ENCODE measurements around the gene SPIN1. TPM values are rescaled to one million over a fixed set of nuclear protein-coding genes. Genes with fewer than 3 reads are reported as not detected.

Gene SPIN1
- total RNA-seq, 1 donor from 2014 or later = 57.4 TPM

DNA sequence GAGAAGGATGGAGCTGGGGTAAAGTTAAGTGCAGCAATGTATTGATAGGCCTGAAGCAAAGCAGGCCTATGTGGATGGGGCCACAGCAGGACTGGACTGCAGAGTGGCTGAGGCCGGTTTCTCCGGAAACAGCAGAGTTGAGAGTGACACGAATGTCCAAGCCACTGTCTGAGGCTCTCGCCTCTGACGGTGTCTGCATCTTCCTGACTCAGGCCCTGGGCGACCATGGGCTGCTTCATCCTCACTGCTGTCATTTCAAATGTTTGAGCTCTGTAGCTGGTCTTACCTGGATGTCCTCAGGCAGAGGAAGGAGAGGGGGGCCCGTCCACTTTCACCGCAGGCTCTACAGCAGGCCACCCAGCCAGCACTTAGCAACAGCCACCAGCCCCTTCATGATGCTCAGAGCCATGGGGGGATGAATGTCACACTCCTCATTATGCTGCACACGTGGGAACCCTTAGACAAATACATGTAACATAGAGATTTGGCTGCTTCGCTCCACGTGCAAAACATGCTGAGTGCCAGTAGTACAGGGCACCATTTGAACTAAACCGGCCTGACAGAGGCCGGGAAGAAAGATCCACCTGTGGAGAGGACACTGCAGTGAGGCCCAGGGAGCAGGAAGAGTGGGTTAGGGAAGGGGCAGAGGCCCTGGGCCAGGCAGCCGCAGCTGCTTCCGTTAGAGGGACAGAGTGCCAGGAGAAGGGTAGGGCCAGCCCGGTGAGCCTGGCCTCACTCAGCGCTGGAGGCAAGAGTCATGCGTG is 115.0 kb downstream of the SPIN1 start:
- no peak for TF ChIP-seq CTCF (conservative IDR thresholded peaks at IDR 0.05; ENCODE audit: low read depth, low read length)
- no peak overlapping the region for H3K4me3 ChIP-seq (ENCODE audit: low read depth, low read length)
- no peak for DNase-seq (ENCODE audit: low read depth)

- no peak for TF ChIP-seq CTCF (conservative IDR thresholded peaks at IDR 0.05; ENCODE audit: low read depth, low read length)
- no peak overlapping the region for H3K4me3 ChIP-seq (ENCODE audit: low read depth, low read length)
- DNase-seq (ENCODE audit: low read depth) = no peak
Measured at GRCh38 chr9:88503845-88504764, 115.9 kb downstream of the SPIN1 start.

DNA sequence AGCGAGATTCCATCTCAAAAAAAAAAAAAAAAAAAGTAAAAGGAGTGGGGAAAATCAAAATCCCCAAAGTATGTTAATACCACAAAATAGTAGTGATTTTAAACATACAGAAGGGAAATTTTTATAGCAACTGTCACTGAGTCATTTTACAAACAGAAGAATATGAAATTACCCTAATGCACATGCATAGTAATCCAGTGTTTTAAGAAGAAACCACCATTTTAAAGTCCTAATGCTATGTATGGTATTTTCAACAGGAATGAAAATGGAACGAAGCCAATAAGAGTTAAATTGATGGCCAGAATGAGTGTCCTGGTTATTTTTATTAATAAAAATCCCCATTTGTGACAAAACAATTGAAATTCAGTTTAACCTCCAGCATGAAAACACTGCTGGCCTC is 120.1 kb downstream of the SPIN1 start:
- TF ChIP-seq CTCF (conservative IDR thresholded peaks at IDR 0.05; ENCODE audit: low read depth, low read length) = no peak
- no peak for DNase-seq (ENCODE audit: low read depth)
- H3K4me3 ChIP-seq (ENCODE audit: low read depth, low read length) = no peak overlapping the region

- H3K4me3 ChIP-seq (ENCODE audit: low read depth, low read length) = no peak overlapping the region
- no peak for DNase-seq (ENCODE audit: low read depth)
- no peak for TF ChIP-seq CTCF (conservative IDR thresholded peaks at IDR 0.05; ENCODE audit: low read depth, low read length)
Measured at GRCh38 chr9:88511906-88512305, 123.7 kb downstream of the SPIN1 start.

- no peak for TF ChIP-seq CTCF (conservative IDR thresholded peaks at IDR 0.05; ENCODE audit: low read depth, low read length)
- no peak for DNase-seq (ENCODE audit: low read depth)
- no peak overlapping the region for H3K4me3 ChIP-seq (ENCODE audit: low read depth, low read length)
Measured at GRCh38 chr9:88514247-88514646, 126.0 kb downstream of the SPIN1 start.

DNA sequence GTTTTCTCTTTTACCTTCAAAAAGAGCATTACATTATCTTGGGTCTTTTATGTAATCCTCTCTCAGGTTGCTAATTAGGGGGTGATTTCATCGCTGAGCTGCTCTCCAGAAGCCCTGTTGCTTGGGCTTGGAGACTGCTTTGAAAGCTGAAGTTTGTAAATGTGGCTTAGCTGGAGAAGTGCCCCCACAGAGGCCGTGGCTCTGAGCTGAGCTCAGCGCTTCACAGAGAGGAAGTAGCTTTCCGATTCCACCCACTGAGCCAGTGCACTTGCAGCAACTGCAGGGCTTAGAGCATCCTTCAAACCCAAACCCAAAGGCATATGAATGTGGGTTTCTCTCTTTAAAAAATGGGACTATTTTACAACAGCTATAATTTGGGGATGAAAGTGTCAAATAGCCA is 133.1 kb downstream of the SPIN1 start:
- no peak for DNase-seq (ENCODE audit: low read depth)
- TF ChIP-seq CTCF (conservative IDR thresholded peaks at IDR 0.05; ENCODE audit: low read depth, low read length) = no peak

More for the DNA sequence above, 133.1 kb downstream of the SPIN1 start:
- no peak overlapping the region for H3K4me3 ChIP-seq (ENCODE audit: low read depth, low read length)

Data from epithelial cell of proximal tubule (primary cell).